ENCODE measurements around the gene SCGB1A1. TPM values are rescaled to one million over a fixed set of nuclear protein-coding genes. Genes with fewer than 3 reads are reported as not detected.
A peak's percentile ranks its signal among the peaks of the same experiment; 100 is the strongest.

The SCGB1A1 gene
- total and polyA plus RNA-seq, 2 of the 13 experiments (the other 11 are each of a cell fraction or from before 2014, with no cell fraction given): not detected

GRCh38 chr11:62416596-62416995 is 2.2 kb upstream of the SCGB1A1 start:
- Histone ChIP-seq H3K9me3 (ENCODE audit: low read length) (no peaks in the 10 kb centered on the region), H3K4me2 (ENCODE audit: low read depth, low read length) (peak overlapping the region; percentile 35; the same call in 1 of the 2 replicates), H2AFZ (ENCODE audit: low read length) (no peak overlapping the region), H3K4me1 (ENCODE audit: insufficient read depth, low read length) (peaks cover 9% of the 10 kb centered on the region; the same call in 1 of the 2 replicates), H3K79me2 (ENCODE audit: insufficient read depth, low read length) (no peaks in the 10 kb centered on the region), H3K27me3 (ENCODE audit: control insufficient read depth in 1 of 2, insufficient read depth in 2 of 2, low read length in 2 of 2) (peaks cover 0 to 28% of the 10 kb centered on the region in 2 experiments; a peak in 3 of 5 replicates), H3K27ac (ENCODE audit: extremely low read length, insufficient read depth, low read length) (no peak overlapping the region), H3K9ac (ENCODE audit: insufficient read depth, low read depth, low read length) (no peak overlapping the region), H3K4me3 (replicated peaks in 1 of 3; ENCODE audit: insufficient read depth in 1 of 3, low read depth in 2 of 3, low read length in 3 of 3) (no peak overlapping the region), H4K20me1 (ENCODE audit: insufficient read depth, low read length) (no peaks in the 10 kb centered on the region), H3K36me3 (replicated peaks in 1 of 2; ENCODE audit: control insufficient read depth in 1 of 2, insufficient read depth in 2 of 2, low read length in 2 of 2) (no peaks in the 10 kb centered on the region)
- CTCF ChIA-PET (ENCODE audit: low intra/inter-chr PET ratio, low total read pairs): no interaction called here
- DNase-seq (ENCODE audit: low spot score) (no peak), FAIRE-seq (no peak), ATAC-seq (peak; percentile 37; the same call in 2 of the 3 replicates)
- no peak for TF ChIP-seq AGO1 (IDR thresholded peaks at IDR 0.05; ENCODE audit: low read depth, low read length, poor library complexity, severe bottlenecking)
- TF ChIP-seq TEAD3 (CRISPR knock-in tag; optimal IDR thresholded peaks at IDR 0.05; ENCODE audit: borderline replicate concordance): peak; percentile 72
- TF ChIP-seq, protein P1, sequence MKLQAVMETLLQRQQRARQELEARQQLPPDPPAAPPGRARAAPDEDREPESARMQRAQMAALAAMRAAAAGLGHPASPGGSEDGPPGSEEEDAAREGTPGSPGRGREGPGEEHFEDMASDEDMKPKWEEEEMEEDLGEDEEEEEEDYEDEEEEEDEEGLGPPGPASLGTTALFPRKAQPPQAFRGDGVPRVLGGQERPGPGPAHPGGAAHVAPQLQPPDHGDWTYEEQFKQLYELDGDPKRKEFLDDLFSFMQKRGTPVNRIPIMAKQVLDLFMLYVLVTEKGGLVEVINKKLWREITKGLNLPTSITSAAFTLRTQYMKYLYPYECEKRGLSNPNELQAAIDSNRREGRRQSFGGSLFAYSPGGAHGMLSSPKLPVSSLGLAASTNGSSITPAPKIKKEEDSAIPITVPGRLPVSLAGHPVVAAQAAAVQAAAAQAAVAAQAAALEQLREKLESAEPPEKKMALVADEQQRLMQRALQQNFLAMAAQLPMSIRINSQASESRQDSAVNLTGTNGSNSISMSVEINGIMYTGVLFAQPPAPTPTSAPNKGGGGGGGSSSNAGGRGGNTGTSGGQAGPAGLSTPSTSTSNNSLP (IDR thresholded peaks at IDR 0.05; ENCODE audit: low read depth, low read length): no peak
- in situ Hi-C loops (cut with HindIII; ENCODE audit: extremely low pct_ligation_motif_present, low pct_unique_long_range_greater_than_20kb) (no loop called here), intact Hi-C loops (cut with micrococcal nuclease; ENCODE audit: unreplicated experiment) (no loop called here)
- BruUV-seq (replicated peaks): no TSS peak
- WGBS (ENCODE audit: low lambda C conversion rate): 23% methylated on average over 12 of the region's 12 CpGs
- POLR2A ChIA-PET: no interaction called here

- H3K9me3 ChIP-seq (ENCODE audit: low read length): no peaks in the 10 kb centered on the region
- no peak overlapping the region for H3K4me2 ChIP-seq (ENCODE audit: low read depth, low read length)
- no peak overlapping the region for H3K27ac ChIP-seq (ENCODE audit: extremely low read length, insufficient read depth, low read length)
- in situ Hi-C loops (cut with HindIII; ENCODE audit: extremely low pct_ligation_motif_present, low pct_unique_long_range_greater_than_20kb) (no loop called here), intact Hi-C loops (cut with micrococcal nuclease; ENCODE audit: unreplicated experiment) (no loop called here)
- H4K20me1 ChIP-seq (ENCODE audit: insufficient read depth, low read length): no peaks in the 10 kb centered on the region
- H3K4me3 ChIP-seq (replicated peaks in 1 of 3; ENCODE audit: insufficient read depth in 1 of 3, low read depth in 2 of 3, low read length in 3 of 3): no peak overlapping the region
- peaks cover 18% of the 10 kb centered on the region for H3K4me1 ChIP-seq (ENCODE audit: insufficient read depth, low read length)
- H2AFZ ChIP-seq (ENCODE audit: low read length): no peak overlapping the region
- DNase-seq (ENCODE audit: low spot score) (no peak), ATAC-seq (no peak), FAIRE-seq (no peak)
- no peaks in the 10 kb centered on the region for H3K36me3 ChIP-seq (replicated peaks in 1 of 2; ENCODE audit: control insufficient read depth in 1 of 2, insufficient read depth in 2 of 2, low read length in 2 of 2)
- 53% methylated on average over 4 of the region's 5 CpGs for WGBS (ENCODE audit: low lambda C conversion rate)
- H3K9ac ChIP-seq (ENCODE audit: insufficient read depth, low read depth, low read length): no peak overlapping the region
- ChIA-PET CTCF (ENCODE audit: low intra/inter-chr PET ratio, low total read pairs) (no interaction called here), POLR2A (no interaction called here)
- no peaks in the 10 kb centered on the region for H3K79me2 ChIP-seq (ENCODE audit: insufficient read depth, low read length)
- TF ChIP-seq ZNF776 (CRISPR knock-in tag; IDR thresholded peaks at IDR 0.05) (no peak), ZNF333 (CRISPR knock-in tag; IDR thresholded peaks at IDR 0.05; ENCODE audit: borderline replicate concordance) (no peak), KAT7 (CRISPR knock-in tag; IDR thresholded peaks at IDR 0.05; ENCODE audit: borderline replicate concordance) (no peak), RFX5 (IDR thresholded peaks at IDR 0.05; ENCODE audit: low read depth, low read length) (no peak)
- TF ChIP-seq, protein P2, sequence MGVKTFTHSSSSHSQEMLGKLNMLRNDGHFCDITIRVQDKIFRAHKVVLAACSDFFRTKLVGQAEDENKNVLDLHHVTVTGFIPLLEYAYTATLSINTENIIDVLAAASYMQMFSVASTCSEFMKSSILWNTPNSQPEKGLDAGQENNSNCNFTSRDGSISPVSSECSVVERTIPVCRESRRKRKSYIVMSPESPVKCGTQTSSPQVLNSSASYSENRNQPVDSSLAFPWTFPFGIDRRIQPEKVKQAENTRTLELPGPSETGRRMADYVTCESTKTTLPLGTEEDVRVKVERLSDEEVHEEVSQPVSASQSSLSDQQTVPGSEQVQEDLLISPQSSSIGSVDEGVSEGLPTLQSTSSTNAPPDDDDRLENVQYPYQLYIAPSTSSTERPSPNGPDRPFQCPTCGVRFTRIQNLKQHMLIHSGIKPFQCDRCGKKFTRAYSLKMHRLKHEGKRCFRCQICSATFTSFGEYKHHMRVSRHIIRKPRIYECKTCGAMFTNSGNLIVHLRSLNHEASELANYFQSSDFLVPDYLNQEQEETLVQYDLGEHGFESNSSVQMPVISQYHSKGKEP (CRISPR knock-in tag; IDR thresholded peaks at IDR 0.05): no peak
- peaks cover 0 to 25% of the 10 kb centered on the region in 2 experiments; a peak in 3 of 5 replicates for H3K27me3 ChIP-seq (ENCODE audit: control insufficient read depth in 1 of 2, insufficient read depth in 2 of 2, low read length in 2 of 2)
- no TSS peak for BruUV-seq (replicated peaks)
These were observed 697 bp upstream of the SCGB1A1 start for GRCh38 chr11:62418136-62418535.
